GM18519 (cell line): Measurements from ENCODE around the gene ZBTB48.
"Not testable (repeated sequence)": the region's sequence is repeated elsewhere in the genome, so short reads cannot be mapped to it uniquely, and the experiment has no call there.

Experiments
- ATAC-seq: cut with Tn5 transposase; IDR thresholded peaks from one replicate; pipeline ENCODE4 v1.9.1; 2021; ENCODE audit warnings: mild to moderate bottlenecking, moderate library complexity; ENCODE audit not compliant: unreplicated experiment, low FRiP score

The ZBTB48 gene

DNA sequence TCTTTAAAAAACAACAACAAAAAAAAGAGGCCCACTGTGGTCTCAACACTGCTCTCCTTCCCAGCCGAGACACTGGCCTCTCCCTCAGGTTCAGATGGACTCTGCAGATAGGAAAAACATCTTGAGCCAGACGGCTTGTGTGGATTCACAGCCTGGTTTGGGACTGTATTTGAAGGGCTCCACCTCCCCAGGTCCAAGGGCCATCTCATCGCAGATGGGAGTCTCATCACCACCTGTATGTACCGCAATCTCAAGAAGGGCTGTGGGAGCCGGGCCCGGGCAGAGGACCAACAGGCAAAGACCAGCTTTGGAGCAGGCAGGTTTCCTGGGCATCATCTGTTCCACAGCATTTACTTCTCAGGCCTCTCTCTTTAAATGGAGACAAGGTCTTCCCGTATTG, 10.3 kb downstream of the ZBTB48 start:
- no peak for ATAC-seq

GRCh38 chr1:6591222-6591621, 11.4 kb downstream of the ZBTB48 start:
- no peak for ATAC-seq

DNA sequence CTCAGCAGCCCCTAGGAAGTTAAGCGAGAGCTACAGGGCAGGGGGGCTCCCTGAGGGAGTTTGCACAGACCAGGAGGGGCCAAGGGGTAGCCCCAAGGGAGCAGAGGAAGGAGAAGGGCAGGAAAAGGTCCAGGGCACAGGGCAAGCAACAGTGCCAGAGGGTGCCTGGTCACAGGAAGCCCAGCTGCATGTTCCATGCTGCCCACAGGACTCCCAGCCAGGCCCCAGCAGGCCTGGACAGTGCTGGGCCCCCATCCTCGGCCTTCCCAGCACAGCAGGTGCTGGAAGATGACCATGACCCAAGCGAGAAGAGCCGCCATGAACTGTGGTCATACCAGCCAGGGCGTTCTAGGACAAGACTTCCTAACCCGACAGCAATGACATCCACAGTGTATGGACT, 11.8 kb downstream of the ZBTB48 start:
- no peak for ATAC-seq

DNA sequence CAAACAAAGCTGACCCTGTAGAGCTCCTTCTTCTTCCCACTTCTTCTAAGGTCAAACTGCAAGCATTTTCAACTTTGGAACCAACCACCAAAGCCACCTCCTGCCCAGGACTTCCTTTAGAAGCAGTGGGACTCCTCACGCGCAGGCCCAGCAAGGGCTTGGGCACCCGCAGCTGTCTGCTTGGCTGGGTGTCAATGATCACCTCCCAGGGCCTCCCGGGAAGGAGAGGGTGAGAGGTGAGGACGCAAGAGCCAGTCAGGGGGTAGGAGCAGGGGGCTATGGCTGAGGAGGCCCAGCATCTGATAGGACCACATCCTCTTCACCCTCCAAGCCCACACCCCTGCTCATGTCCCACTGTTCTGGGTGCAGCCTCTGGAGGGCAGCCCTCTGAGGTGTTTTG, 12.6 kb downstream of the ZBTB48 start:
- no peak for ATAC-seq

- no peak for ATAC-seq
These were observed 13.2 kb downstream of the ZBTB48 start for GRCh38 chr1:6592865-6593593.

- ATAC-seq = no peak
These were observed 14.0 kb downstream of the ZBTB48 start for GRCh38 chr1:6593810-6594209.

- ATAC-seq = no peak
These were observed 15.4 kb downstream of the ZBTB48 start for GRCh38 chr1:6594977-6595740.

DNA sequence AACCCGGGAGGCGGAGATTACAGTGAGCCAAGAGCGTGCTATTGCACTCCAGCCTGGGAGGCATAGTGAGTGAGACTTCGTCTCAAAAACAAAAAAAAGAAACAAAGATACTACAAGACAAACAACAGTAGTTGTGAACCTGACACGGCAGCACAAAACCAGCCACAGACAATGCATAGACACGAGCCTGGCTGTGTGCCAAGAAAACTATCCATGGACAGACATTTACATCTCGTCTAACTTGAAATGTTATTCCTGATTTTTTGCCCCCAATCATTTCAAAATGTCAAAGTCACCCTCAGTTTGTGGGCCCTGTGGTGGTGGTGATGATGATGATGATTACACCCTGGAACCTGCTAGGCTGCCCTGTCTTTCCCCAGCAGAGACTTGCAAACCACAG, 16.6 kb downstream of the ZBTB48 start:
- no peak for ATAC-seq

GRCh38 chr1:6596886-6597776, 17.3 kb downstream of the ZBTB48 start:
- ATAC-seq = no peak

GRCh38 chr1:6597777-6598131, 18.0 kb downstream of the ZBTB48 start:
- no peak for ATAC-seq

DNA sequence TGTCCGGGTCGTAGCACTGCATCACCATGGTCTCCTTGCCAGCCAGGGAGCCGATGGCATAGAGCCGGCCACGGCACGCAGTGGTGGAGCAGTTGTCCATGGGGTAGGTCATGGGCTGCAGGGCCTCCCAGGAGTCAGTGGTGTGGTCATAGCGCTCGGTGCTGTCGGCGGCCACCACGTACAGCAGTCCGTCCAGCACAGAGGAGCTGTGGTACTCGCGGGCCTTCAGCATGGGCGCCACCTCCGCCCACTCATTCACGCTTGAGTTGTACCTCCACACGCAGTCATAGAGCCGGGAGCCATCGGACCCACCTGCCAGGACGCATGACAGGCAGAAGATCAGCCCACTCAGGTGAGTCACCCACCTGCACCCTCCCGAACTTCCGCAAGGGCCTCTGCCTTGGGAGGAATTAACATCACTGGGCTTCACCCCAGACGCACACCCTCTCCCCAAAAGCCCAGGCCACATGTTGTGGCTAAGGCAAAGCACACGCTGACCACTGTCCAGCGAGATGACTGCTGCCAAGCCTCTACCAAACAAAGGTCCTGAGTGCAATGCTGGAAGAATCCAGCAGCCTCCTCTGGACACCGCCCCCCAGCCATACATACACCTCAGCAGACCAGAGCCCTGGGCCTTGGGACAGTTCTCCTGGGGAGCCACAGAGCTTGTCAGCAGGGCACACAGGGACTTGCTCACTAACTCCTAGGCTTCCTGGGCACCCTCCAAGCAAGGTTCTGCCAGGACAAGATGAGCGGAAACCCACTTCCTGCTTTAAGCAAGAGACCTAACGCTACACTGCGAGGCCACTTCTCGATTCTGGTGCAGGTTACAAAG, 19.6 kb downstream of the ZBTB48 start:
- ATAC-seq = no peak

DNA sequence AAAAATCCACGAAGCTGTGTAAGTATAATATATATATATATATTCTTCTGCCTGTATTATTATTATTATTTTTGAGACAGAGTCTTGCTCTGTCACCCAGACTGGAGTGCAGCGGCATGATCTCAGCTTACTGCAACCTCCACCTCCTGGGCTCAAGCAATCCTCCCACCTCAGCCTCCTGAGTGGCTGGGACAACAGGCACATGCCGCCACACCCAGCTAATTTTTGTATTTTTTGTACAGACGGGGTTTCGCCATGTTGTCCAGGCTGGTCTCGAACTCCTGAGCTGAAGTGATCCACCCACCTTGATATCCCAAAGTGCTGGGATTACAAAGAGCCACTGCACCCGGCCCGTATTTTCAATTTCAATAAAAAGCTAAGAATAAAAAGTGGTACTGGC, 20.2 kb downstream of the ZBTB48 start:
- not testable (repeated sequence) for ATAC-seq

DNA sequence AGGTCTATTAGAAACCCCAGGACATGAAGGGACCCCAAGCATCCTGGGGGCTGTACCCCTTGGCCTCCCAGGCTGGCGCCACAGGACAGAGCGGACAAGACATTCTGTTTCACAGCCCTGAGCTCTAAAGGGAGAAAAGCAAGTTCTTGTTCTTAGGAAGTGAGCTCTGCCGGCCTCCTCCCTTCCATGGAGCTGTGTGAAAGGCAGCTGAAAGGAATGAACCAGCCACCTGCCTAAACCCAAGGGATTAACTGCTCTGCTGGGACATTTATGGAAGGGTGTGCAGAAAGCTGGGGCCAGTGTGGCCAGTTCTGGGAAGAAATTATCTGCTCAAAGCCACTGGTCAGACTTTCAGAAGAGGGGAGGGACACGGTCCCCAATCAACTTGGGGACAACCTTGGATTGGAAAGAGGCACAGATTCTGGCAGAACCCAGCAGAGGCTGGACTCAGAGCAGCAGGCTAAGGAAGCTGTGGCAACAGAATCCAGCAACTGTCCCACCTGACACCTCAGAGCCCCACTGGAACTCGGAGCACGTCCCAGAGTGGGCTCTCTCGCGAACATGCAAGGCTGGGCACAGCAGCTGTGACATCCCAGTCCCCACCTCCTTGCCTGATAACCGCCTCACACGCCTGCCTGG, 20.7 kb downstream of the ZBTB48 start:
- ATAC-seq = no peak

DNA sequence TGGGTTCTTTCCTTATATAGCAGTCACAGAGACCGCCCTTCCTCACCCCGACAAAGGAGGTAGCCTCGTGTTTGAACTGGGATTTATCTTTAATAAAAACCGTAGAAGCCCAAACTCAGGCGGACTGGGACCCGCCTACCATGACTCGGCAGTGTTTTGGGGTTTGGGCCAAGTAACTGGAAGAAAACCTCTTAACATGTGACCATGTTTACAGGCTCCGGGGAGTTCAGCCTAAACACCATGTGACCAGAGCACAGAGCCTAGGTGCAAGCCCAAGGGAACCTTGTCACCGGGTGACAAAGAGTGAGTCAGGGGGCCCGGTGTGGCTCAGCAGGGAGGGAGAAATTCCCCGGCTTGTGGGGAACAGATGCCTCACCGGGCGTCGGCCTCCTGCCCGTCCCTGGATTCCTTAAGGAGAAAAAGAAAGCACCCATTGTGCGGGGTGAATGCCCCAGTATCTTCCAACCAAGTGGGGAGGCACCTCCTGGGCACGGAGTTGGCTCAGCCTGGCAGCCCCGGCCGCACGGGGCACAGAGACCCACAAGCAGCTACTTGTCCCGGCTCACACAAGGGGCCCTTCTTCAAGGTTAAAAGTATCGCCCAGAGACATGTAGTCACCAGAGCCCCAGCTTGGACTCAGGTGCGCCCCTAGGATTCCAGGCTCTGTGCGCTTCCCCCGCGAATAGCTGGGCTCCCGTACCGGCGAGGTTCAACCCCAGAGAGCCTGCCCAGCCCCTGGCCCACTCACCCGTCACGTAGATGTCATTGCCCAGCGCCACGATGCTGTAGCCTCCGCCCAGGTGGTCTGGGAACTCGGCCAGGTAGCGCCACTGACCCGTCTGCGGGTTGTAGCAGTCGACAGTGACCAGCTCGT, 21.5 kb downstream of the ZBTB48 start:
- ATAC-seq = no peak

DNA sequence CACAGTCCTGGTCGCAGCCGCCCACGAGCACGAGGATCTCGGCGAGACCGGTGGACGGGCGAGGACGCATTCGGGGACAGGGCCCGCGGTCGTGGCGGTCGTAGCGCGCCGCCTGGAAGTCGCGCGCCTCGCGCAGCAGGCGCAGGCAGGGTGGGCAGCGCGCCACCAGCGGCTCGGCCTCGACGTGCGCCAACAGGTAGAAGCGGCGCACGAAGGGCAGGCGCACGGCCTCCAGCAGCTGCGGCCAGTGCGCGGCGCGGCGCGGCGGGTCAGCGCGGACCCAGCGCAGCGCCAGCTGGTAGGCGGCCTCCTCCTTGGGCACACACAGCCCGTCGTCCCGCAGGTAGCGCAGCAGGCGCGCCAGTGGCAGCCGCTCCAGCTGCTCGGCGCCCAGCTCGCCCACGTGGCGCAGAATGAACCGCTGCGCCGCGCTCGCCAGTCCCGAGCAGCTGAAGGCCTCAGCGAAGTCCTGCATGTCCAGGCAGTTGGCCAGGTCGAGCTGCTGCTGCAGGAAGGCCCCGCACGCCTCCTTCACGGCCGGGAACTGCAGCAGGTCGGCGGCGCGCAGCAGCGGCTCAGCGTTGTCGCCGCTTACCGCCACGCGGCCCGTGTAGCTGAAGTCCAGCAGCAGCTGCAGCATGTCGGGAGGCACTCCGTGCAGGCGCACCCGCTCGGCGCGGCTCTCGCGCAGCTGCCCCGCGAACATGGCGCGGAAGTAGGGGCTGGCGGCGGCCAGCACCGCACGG, 22.3 kb downstream of the ZBTB48 start:
- peak; percentile 7 for ATAC-seq

GRCh38 chr1:6602669-6603237, 23.0 kb downstream of the ZBTB48 start, which contains the start of gene KLHL21:
TSS of gene KLHL21 (minus strand) at chr1:6602869. CDS start at chr1:6602817, 52 bp downstream.
- peak; percentile 41 for ATAC-seq

DNA sequence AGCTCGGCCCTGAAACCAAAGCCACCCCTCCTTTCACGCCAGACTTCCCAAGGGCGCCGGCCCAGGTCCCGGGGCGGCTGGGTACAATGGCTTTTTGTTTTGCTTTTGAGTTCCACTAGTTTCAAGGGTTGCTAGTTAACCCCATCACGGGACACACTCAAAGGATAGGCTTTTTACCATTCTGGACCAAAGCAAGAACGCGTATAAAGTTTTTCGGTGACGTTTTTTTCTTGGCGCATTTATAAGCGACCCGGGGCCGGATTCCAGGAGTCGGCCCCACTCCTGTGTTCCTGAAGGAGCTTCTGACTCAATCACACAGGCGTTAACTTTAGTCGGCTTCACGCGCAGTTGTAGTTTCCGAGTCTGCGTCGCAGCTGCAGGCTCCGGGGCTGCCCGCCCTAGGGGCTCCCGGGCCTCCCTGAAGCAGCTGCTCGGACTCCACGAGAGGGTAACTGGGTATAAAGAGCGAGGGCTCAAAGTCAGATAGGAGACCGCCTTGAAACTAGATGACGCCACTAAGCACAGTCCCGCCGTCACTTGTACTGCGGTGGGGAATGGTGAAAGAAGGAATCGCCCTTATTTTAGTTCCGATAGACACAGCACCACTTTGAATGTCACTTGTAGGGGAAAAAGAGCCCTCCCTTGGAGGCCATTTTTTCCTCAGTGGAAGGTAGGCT, 23.6 kb downstream of the ZBTB48 start:
- peak; percentile 13 for ATAC-seq
